NCI-H524 (cell line): ENCODE data around the gene PTRH1.

ENCODE experiments used
- DNase-seq, 2 experiments: peaks; one replicate each; lab custom pipeline; 2025; lab: John Stamatoyannopoulos, UW

PTRH1 gene

DNA sequence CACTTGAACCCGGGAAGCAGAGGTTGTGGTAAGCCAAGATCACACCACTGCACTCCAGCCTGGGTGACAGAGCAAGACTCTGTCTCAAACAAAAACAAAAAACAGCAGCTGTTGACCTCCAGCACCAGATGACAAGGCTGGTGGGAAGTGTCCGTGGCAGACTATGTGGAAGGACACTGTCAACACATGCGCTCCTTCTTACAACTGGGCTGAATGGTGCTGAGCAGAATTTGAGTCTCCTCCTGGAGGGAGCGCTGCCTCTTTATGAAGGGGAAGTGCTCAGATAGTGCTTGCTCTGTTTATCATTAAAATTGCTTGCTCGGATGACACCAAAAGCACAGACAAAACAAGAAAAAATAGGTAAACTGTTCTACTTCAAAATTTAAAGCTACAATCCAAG is 17.9 kb downstream of the PTRH1 start:
- no peak for DNase-seq

DNA sequence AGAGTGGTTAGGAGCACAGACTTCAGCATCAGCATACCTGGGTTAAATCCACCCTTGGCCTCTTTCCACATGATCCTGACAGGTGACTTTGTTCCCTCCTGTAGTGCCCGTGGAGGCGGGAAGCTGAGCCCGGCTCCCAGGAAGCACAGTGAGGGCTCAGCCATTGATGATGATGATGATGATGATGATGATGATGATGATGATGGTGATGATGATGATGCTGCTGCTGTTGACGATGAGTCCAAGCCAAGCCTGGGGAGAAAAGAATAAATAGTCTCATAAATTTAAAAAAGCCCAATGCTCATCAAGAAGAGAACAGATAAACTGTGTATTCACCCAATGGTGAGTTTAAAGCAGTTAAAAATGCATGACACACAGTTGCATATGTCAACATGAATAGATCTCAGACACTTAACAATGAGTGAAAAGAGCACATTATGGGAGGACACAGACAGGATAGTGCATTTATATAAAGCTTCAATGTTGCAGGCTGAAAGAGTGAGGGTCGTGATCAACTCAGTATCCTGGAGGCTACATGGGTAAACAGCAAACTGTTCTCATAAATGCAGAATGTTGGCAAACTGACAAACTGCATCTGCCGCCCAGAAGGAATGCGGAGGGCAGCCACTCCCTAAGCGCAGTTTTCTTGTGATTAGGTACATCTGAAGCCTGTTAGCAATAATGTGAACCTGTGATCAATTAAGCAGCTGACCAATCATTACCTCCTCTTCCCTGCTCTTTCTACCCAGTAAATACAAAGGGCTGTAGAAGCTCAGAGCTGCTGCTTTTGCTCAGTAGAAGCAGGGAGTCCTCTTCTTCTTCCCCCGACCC is 20.4 kb downstream of the PTRH1 start:
- DNase-seq: no peak

DNA sequence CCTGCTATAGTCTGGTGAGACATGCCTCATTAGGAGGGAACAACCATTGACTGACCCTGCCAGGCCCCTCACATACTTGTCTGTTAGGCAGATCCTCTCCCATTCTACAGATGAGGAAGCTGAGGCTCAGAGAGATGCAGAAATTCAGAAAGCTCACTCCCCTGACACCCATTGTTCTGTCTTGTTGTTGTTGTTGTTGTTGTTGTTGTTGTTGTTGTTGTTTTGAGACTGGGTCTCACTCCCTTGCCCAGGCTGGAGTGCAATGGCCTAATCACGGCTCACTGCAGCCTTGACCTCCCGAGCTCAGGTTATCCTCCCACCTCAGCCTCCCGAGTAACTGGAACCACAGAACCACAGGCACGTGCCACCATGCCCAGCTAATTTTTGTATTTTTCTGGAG is 21.8 kb downstream of the PTRH1 start:
- DNase-seq: no peak

DNA sequence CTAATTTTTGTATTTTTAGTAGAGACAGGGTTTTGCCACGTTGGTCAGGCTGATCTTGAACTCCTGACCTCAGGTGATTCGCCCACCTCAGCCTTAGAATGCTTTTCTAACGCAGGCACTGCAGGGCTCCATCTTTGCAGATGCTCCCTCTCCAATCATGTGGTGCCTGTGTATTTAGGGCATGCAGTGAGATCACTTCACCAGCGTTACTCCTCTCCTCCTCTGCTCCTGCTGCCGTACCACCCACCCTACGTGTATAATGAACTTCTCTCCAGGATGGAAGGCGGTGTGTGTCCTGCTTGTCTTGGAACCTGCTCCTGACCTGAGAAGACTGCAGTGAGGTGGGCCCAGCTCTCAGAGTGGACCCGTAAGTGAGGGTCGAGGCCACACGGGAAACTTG is 22.3 kb downstream of the PTRH1 start:
- no peak for DNase-seq

DNA sequence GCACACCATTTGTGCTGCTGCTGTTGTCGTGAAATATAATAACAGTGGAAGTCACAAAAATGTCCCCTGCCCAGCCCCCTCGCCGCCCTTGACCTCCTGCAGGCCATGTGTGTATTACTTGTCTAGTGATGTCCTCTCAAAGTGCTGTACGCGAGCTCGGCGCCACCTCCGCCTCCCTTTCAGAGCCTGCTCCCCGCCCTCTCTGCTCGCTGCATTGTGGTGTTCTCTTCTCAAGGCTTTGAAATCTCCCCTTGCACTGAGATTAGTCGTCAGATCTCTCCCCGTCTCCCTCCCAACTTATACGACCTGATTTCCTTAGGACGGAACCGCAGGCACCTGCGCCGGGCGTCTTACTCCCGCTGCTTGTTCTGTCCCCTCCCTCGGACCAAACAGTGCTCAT is 23.4 kb downstream of the PTRH1 start:
- no peak for DNase-seq

DNA sequence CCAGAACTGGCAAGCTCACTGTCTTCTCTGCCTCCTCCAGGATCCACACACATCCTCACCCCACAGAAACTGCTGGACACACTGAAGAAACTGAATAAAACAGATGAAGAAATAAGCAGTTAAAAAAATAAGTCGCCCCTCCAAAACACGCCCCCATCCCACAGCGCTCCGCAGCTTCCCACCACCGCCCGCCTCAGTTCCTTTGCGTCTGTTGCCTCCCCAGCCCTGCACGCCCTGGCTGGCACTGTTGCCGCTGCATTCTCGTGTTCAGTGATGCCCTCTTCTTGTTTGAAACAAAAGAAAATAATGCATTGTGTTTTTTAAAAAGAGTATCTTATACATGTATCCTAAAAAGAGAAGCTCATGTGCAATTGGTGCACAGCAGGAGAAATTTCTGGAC is 24.7 kb downstream of the PTRH1 start:
- DNase-seq: no peak

DNA sequence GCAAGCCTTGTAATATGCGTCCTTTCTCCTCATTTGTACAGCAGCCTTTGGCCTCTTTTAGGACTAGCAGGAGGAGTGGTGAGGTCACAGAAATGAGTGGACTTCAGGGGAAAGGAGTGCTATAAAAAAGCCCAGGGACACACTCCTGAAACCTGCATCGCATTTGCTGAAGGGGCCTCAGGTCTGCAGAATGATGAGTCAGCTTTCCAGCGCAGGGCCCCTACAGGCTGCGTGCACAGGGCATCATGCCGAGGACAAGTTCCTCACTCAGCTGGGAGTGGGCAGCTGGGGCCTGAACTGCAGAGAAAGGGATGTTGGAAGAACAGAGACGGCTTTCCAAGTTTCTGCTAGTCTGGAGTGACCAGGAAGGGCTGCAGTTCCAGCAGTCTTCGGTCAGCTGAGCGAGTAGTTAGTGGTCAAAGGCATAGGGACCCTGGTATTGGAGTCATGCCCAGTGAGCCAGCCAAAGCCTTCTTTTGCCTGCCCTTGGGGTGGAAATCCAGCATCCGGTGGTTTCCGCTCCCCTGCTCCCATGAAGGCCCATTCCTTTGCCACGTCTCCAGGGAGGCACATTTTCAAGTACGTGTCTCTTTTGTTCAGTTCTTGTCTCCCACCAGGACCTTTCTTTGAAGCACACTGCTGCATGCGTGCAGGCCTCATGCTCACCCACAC is 26.0 kb downstream of the PTRH1 start:
- no peak for DNase-seq

DNA sequence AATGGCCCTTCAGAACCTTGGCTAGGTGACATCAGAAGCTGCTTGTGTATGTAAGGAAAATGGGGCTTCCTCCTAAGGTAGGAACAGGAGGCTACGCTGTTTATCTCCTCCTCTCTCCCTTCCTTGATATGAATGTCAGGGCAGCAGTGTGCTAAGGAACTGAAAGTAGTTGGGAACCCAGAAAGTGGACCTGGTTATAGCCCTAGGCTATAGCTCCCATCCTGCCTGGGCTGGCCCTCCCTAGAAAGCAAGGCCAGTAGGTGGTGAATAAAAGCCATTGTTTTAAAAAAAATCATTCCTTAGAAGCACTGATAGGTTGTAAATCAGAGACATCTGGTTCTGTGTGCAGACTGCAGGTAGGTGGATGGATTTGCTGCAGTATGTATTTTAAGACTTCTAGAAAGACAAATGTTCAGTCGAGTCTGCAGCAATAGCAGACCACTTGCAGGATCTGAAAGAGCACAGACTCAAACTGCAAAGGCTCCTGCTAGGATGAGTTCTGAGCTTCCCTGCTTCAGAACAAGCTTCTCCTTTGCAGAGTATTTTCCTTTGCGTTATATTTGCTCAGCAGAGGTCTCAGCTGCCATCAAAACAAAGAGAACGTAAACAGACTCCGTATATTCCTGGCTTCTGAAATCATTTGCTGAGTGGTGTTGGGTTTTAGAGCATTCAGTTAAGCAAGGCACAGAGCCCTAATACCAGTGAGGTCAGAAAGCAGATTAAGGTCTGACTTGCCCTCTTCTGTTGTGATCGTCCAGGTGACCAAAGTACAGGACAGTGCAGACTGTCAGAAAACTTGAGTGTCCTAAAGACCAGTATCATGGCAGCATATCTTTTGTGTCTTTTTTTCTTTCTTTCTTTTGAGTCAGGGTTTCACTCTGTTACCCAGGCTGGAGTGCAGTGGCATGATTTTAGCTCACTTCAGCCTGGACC is 28.7 kb downstream of the PTRH1 start:
- no peak for DNase-seq

DNA sequence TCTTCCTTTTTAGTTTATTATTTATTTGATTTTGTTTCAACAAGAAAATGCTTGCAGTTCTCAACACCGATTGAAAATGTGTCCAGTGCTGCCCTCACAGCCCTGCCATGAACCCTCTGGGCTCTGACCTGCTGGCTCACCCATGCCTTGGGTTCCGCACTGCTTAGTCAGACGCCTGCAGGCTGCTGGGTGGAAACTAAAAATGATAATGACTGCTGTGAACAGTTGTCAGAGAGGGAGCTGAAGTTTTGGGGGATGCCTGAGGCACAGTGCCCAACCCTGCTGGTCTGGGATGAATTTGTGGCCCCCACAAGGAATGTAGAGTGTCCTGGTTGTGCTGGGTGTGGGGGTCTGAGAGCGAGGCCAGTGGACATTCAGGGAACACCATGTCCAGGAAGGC is 30.9 kb downstream of the PTRH1 start:
- DNase-seq: no peak

DNA sequence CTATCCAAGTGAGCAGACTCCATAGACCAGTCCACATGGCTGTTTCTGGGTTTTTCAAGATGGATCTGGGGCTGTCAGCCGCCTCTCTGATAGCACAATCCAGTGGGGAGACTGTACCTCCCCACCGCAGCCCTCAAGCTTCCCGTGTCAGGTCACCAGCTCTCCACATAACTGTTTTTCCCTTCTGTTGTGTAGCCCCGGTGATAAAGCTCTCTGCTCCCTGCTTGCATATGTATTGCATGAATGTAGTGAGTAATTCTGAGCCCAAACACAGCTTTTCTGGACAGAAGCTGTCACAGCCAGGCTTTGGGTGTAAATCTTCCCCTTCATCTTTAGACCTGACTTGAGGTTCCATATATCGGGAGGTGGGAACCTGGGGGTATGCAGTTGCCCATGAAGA is 31.7 kb downstream of the PTRH1 start:
- DNase-seq: no peak

DNA sequence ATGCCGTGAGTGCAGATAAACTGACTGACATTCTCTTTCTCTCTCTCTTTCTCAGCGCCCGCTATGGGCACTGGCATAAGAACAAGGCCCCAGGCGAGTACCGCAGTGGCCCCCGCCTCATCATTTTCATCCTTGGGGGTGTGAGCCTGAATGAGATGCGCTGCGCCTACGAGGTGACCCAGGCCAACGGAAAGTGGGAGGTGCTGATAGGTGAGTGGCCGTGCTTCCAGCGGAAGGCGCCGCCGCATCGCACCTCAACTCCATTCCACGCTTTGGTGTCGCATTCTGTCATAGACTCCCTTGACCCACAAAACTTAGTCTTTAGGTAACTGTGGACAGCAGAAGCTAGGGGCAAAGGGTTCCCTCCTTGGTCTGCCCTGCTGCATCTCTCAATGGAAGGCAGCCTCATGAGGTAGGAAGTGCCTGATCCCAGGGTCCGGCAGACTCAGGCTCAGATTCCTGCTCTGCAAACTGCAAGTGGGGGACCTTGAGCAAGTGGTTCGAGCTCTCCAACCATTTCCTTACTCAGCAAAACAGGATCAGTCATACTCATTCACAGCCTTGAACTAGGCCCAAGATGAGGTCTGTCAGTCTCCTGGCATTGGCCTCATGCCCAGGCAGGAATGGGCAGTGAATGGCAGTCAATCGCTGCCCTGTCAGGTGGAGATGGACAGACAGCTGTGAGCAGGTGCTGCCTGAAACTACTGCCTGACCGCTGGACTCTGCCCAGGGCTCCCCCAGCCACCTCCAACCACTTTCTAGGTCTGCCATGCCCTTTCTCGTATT is 32.9 kb downstream of the PTRH1 start:
- no peak for DNase-seq

DNA sequence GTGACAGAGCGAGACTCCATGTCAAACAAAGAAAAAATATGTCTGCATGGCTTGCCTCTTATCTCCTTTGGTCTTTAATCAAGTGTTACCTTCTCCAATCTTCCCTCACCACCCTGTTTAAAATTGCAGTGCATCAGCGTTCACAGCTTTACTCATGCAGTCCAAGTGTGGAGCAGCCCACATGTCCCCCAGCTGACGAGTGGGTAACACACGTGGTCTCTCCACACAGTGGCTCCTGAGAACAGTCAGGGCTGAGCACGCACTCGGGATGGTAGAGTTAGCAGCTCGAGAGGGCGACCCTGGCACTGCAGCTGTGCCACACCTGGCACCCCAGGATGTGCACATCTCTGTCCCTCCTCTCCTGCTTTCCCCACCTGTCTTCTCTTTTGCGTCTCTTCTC is 34.6 kb downstream of the PTRH1 start:
- no peak for DNase-seq

DNA sequence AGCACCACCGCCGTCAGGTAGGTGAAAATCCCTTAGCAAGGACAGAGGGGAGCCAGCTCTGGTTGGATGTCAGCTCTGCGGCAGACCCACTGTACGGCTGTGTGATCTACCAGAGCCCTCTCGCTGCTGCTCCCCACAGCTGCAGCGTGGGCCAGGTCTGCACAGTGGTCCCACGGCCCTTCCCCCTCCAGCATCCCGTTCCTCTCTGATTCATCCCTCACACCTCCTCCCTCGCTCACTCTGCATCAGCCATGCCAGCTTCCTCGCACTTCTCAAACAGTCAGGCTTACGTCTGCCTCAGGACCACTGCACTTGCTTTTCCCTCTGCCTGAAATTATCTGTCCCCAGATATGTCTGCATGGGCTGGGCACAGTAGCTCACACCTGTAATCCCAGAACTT is 35.2 kb downstream of the PTRH1 start:
- no peak for DNase-seq

DNA sequence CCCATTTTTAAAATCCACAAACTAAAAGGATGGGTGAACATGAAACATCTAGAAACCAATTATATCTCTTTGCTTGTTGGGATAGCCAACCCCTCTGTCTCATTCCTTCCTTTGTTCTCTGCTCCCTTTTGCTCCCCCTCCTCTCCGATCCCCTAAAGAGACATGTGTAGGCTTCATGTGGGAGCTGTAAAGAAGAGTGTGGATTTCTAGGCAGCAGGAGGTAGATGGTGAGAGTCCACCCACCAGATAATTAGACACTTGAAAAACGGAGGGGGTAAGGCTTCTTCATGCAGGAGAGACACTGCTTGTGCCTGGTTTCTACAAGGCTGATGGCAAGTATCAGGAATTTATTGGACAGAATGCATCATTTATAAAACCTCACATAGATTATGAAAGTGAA is 36.0 kb downstream of the PTRH1 start:
- DNase-seq: peak; percentile 58 to 67

DNA sequence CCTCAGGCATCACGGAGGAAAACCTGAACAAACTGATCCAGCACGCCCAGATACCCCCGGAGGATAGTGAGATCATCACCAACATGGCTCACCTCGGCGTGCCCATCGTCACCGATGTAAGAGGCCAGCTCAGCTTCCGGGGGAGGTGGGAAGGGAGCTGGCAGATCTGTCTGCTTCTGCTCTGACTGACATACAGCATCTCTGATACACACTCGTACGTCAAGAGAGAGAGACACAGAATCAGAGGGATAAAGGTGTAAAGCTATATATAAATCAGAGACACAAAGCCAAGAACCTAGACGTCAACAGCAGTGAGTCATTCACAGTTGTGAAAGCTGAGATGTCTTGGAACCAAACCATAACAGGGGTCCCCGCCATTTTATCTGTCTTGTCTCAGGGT is 38.8 kb downstream of the PTRH1 start:
- DNase-seq: no peak

DNA sequence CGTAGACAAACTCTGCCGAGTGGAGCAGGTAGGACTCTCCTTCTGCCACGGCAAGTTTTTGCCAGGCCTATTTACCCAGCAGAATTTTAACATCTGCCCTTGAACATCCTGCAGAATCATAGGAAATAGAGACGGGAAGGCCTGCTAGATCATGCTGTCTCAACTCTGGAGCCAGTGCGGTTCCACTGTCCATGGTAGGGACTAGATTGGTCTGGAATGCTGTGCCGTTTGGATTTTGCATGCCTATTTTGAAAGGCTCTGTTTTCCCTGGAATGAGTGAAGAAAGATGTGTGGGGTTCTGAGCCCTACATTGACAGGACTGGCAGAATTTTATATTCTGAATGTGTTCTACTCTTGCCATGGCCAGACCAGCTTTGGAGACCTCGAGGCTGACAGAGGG is 42.2 kb downstream of the PTRH1 start:
- no peak for DNase-seq

DNA sequence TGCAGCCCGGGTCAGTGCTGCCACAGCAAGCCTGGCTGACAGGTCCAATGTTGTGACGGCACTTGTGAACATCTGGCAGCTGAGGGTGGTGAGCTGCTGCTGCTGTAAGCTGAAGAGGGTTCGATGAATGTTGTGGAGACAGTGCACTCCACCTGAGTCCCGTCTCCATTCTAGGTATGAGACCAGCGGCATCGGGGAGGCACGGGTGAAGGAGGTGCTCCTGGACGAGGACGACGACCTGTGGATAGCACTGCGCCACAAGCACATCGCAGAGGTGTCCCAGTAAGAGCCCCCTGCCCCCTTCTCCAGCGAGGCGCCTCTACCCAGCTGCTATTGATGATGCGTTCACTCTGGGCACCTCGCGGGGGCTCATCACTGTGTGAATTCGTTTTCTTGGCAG is 47.6 kb downstream of the PTRH1 start:
- no peak for DNase-seq

DNA sequence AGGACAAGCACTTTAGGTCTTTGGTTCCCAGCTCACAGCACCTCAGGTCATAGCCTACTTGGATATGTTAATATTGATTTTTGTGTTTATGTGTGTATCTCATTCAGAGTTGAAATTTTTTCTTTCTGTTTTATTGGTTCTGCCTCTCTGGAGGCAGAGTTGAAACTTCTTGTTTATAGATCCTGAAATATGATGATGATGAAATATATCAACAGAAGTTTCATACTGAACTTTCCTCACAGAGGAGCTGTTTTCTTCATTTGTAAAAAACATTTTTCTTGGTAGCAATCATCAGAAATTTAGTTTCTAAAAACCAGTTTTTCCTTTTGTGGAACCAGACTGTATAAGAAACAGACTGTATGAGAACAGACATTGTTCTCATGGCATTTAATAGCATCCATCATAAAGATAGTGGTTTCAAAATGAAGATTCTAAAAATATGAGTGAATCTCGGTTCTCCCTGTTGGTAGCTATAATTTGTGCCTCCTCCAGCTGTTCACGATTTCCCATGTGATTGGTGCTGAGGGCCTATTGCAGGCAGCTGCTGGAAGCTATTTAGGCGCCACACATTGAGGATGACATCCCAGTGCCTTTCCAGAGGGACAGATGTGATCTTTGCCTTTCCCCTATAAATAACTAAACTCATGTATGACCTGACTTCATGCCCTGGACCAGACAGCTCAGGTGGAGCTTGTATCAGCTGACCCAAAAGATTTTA is 48.2 kb downstream of the PTRH1 start:
- no peak for DNase-seq

DNA sequence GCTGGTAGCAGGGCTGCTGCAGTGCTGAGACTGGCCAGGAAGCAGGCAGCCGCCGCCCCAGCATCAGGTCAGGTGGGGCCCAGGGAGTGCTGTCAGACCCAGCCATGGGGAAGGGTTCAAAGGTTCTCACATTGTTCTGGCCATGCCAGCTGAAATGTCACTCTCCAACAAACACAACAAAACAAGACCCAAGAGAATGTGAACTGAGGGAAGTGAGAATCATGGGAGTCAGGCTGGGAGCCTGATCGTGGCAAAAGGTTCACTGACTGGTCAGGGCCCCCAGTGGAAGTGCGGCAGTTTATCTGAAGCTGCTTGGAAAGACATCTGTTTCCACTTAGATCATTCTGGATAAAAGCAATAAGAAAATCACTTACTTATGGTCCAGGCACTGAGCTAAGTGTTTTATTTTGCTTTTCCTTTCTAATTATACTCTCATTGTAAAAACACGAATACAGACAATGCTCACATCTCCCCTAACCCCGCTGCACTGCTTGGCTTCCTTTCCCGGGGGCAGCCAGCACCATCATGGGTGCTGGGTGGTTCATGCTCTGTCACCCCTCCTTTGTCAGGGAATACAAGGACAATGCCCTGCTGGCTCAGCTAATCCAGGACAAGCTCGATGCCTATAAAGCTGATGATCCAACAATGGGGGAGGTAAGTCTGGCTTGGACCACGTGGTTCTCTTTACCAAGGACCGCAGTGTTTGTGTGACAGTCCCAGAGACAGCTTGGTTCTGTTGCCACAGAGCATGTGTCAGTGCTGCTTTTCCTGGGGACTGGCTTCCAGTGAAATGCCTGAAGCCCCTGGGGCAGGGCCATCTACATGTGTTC is 50.6 kb downstream of the PTRH1 start:
- peak in 1 of 2 experiments; percentile 22 for DNase-seq

DNA sequence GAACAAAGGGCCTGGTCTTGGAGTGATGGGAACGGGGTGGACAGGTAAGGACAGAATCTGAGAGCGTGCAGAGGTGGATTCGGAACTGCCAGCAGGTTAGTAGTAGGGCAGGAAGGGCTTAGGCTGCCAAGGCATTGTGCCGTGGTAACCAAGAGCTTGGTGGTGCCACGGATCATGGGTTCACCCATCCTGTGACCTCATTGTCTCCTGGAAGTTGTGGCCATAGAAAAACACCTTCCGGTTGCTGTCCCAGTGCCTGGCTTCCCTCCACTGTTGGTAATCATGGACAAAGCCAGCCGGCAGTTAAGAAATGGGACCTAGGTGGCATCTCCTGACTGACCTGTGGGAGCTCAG is 51.2 kb downstream of the PTRH1 start:
- no peak for DNase-seq
